Effector CD8-positive, alpha-beta T cell (primary cell): ENCODE results near the gene PDHX.
"Not testable (repeated sequence)": the region's sequence is repeated elsewhere in the genome, so short reads cannot be mapped to it uniquely, and the experiment has no call there.

ENCODE experiments used
- DNase-seq: peaks from one replicate; lab custom pipeline; 2025; lab: John Stamatoyannopoulos, UW

PDHX gene

DNA sequence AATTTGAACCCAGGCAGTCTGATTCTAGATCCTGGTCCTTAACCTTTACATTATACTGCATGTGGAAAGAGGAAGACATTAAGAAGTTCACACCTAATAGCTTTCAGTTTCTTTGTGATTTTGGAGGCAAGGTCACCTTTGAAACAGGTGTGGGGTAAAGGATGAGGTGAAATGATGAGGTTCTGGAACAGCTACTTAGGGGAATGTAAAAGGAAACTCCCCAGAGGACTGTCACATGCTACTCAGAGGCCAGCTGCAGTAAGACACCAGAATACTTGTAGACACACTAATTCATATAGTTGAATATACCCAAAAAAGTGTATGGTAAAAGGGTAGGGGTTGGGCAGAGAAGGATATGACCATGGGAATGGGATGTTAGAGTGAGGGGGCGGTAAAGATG is 5.6 kb upstream of the PDHX start:
- no peak for DNase-seq

DNA sequence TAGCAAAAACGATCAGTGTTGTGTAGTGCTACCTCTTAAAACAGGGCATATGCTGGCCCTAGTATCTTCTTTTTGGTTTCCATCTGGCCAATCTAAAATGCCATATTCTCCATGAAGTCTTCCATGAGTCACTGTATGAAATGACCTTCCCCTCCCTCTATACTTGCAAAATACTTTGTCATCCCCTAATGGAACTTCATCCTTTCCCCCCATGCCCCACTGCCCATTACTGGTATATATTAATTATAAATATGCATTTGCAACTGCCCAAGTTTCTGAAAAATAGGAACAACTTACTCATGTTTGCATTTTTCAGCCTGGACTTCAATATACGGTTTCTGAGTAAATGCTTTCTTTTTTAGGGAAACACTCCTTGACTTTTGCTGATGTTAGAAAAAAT is 4.7 kb upstream of the PDHX start:
- no peak for DNase-seq

GRCh38 chr11:34913556-34913955 is 2.9 kb upstream of the PDHX start:
- DNase-seq: not testable (repeated sequence)

GRCh38 chr11:34915136-34916014 is 1.0 kb upstream of the PDHX start:
- DNase-seq: no peak

GRCh38 chr11:34916843-34917770 is 689 bp downstream of the PDHX start:
- DNase-seq: no peak

DNA sequence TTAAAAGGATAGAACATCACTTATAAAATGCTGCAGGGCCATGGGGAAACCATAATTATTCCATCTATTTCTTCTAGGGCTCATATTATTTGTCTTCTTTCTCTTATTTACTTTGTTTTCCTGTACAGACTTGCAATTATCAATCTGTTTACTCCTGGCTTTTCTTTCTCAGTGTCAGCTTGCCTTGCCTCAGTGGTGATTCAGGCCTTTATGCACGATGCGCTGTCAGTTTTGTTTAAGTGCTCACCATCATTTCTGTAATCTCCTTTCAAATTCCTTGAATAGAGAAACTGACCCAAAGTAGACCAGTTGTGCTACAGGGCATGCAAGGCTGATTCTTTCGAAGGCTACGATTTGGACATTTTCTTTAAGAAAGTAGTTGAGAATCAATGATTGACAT is 4.7 kb downstream of the PDHX start:
- DNase-seq: no peak

DNA sequence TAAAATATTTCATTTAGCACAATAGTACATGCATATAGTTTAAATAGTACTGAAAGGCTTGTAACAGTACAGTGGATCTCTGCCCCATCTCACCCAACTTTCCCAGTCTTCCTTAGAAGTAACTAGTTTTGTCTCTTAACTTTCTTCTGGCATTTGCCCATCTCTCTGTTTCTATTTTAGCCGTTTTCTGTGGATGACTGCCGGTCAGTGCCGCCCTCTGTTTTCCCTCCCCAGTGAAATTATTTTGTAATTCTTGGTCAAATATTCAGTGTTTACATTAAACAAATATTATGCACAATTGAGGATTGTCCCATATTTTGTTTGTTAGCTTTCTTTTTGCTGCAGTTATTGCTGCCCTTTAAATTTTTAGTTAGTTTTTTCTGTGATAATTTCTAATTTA is 8.3 kb downstream of the PDHX start:
- no peak for DNase-seq

DNA sequence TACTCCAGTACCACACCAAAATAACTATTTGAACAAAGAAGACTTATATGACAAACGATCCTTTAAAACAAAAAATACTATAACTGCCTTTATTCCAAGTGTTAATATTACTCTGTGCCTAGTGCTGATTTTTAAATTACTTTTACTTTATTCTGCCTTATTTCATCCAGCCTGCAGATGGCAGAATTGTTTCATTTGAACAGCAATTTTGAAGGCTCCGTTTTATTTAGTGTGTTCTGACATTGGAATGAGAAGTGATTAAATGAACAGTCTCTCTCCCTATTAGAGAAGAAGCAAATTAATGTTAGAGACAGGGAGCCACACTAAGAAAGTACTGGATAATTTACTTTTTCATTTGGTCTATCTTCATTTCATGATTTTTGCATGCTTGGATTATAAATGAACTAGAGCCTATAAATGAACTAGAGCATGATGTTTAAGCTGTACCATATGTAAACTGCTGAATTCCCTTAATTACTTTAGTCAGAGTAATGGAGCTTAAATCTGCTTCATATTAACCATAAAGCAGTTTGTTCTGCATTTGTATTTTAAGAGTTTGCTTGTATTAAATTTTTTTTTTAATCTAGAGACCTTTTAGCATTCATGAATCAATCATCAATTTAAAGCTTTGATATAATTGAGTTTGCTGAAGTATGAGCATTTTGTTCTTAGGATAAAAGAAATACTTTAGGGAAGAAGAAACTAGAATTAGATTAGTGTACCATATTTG is 9.8 kb downstream of the PDHX start:
- DNase-seq: no peak

DNA sequence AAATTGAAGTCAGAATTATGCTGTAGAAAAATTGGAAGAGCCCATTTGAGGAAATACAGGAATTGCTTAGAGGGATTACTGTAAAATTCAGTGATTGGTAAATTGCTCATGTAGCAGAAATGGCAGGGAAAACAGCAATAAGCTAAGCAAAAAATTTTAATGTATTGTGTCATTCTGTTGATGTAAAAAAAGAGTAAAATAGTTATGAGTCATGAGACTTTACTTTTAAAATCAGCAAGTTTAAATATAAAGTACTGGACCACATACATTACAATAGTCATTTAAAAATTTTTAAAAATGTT is 10.4 kb downstream of the PDHX start:
- DNase-seq: no peak

DNA sequence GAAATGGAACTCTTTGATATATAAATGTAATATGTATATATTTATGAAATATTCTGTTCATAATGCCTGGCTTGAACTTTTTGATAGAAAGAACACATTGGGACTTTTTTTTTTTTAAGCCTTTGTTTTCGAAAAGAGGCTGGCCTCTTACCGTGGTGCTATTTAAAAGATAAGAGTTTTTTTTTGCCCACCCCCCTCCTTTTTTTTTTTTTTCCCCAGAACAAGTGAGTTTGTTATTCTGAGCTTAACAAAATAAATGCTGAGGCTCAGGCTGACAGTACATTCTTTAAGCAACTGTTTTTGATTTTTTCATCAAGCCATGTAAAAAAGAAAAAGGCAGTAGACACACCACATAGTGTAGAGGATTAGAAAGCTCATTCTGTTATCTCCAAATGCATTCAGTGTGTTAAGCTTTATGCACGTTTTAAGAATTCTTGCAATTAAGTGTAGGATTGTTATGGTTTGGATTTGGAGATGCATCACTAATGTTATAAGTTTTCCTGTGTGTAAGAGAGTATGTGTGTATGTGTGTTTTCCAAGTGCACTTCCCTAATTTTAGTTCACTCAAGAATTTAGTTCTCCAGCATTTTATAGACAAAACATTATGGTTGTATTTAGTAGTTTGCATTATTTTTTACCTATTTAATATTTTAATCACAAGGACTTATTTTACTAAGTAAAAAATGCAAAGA is 12.0 kb downstream of the PDHX start:
- DNase-seq: no peak

DNA sequence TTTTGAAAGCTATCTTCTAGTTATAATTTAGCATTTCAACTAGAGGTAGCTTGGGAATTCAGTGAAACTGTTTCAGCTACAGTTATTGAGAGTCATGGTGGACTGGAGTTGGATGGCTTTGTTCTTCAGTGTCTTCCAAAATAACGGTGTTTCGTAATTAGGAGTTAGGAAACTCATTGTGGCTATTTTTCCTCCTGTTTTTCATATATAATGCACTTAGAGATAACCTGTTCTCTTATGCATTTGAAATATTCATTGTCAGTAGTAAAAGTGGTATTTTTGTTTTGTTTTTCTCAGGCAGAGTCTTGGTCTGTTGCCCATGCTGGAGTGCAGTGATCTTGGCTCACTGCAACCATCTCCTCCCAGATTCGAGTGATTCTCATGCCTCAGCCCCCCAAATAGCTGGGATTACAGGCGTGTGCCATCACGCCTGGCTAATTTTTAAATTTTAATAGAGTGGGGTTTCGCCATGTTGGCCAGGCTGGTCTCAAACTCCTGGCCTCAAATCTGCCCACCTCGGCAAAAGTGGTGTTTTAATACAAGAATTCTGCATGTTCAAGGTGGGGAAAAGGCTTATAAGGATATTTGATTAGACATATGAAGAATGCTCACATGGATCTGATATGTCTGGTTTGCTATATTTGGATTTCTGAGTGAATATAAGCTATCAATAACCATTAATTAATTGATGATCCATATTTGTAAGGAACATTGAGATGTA is 12.7 kb downstream of the PDHX start:
- DNase-seq: no peak

GRCh38 chr11:34929794-34930763 is 13.7 kb downstream of the PDHX start:
- DNase-seq: no peak

DNA sequence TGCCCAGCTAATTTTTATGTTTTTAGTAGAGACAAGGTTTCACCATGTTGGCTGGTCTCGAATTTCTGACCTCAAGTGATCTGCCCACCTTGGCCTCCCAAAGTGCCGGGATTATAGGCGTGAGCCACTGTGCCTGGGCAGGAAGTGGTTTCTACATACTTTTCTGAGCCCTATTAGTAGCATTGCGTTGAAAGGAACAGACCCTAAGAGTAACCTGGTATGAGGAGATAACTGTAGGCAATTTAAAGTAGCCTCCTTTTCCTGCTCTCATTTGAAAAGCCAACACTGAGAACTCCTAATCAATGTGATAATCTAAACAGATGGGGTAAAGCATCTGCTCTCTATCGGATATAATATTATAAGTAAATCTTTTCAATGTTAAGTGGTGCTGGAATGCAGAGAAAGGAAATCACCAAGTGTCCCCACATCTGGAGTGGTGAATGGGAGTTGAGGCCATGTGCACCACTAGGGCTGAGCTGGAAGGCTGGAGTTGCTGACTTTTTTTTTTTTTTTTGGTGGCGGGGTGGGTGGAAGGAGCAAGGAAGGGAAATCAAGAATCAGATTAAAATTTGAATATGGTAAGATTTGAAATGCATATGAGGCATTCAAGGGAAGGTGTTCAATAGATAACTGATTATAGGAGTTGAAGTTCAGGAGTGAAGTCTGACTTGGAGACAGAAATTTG is 20.7 kb downstream of the PDHX start:
- DNase-seq: no peak

GRCh38 chr11:34938611-34939010 is 22.2 kb downstream of the PDHX start:
- no peak for DNase-seq

- no peak for DNase-seq
These were observed 23.7 kb downstream of the PDHX start for GRCh38 chr11:34940026-34940677.

DNA sequence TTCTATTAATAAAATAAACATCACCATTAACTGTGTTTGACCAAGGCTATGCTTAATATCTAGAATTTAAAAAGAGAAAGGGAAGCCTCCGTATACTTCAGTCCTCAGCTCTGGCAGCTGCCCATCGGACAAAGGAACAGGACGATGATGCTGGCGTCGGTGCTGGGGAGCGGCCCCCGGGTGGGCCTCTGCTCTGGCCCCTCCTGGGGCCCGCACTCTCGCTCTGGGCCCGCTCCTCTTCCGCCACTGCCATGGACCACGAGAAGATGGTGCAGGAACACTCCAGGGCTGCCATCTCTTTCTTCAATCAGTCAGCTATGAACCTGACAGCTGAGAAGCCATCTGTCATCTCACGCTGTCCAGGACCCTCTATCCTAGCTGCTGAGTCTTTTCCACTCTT is 25.3 kb downstream of the PDHX start:
- DNase-seq: no peak

DNA sequence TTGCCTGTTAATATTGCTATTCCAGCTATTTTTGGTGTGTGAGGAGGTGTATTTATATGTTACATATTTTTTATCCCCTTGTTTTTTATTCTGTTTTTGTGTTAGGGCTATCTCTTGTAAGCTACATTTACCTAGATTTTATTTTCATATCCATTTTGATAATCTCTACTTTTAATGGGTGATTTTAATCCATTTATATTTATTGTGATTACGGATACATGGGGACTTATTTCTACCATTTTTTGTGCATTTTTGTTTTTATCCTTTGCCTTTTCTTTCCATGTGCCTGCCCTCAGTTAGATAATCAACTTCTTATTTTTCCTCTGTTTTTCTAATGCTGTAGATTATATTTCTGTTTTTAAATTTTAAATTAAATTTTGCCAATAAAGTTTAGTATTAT is 28.3 kb downstream of the PDHX start:
- no peak for DNase-seq

- no peak for DNase-seq
These were observed 32.3 kb downstream of the PDHX start for GRCh38 chr11:34948696-34949095.

DNA sequence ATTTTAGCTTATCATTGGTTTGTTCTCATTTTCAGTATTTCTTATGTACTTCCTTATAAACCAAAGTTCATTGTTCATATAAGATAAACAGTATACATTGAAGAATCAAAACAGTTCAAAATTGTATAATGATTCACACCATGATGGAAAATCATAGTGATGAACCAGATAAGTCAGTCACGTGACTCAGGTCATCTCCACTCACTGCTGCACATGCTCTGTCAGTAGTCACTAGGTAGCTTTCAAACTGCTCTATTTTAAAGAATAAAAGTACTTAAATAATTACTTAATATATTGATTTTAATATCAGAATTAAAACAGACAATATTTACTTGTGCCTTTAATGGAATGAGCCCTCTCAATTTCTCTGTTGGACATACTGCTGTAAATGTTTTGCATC is 37.5 kb downstream of the PDHX start:
- no peak for DNase-seq
